Large intestine (tissue), 3 donors: ENCODE data around the gene PNMA6F. TPM values are rescaled to one million over a fixed set of nuclear protein-coding genes. Genes with fewer than 3 reads are reported as not detected.
"Not testable (repeated sequence)": the region's sequence is repeated elsewhere in the genome, so short reads cannot be mapped to it uniquely, and the experiment has no call there.

Experiments
- DNase-seq, 2 donors: peaks; one replicate each; pipeline versions ENCODE4 v3.0.0 to v3.0.0-alpha.2; 2013
- H3K27ac ChIP-seq: one replicate; pipeline ENCODE4 v1.5.1; 2013; ENCODE audit warnings: low read length
- H3K27me3 ChIP-seq: 2 replicates; pipeline ENCODE4 v1.6.1; 2013; ENCODE audit warnings: low read length; ENCODE audit not compliant: control insufficient read depth, insufficient read depth
- H3K36me3 ChIP-seq: 2 replicates; pipeline ENCODE4 v1.6.1; 2013; ENCODE audit warnings: low read length; ENCODE audit not compliant: control insufficient read depth, insufficient read depth
- H3K4me1 ChIP-seq: one replicate; pipeline ENCODE4 v1.6.1; 2013; ENCODE audit warnings: low read length; ENCODE audit not compliant: control insufficient read depth, insufficient read depth
- H3K4me3 ChIP-seq: one replicate; pipeline ENCODE4 v1.5.1; 2013; ENCODE audit warnings: low read length
- H3K9me3 ChIP-seq: one replicate; pipeline ENCODE4 v1.6.1; 2013; ENCODE audit warnings: mild to moderate bottlenecking, low read depth, low read length, moderate library complexity; ENCODE audit not compliant: control insufficient read depth
- WGBS: methylation state at CpG from one replicate; pipeline ENCODE4 v1.1.5; 2013; ENCODE audit warnings: low lambda C conversion rate; ENCODE audit not compliant: insufficient coverage; 5-methylcytosine and 5-hydroxymethylcytosine counted together
- polyA plus RNA-seq: library from polyadenylated mRNA; unstranded; fragments of 120-200 nt; gene quantifications from one replicate; pipeline ENCODE4 v1.2.1, GENCODE V29; 2013

The PNMA6F gene
- polyA plus RNA-seq, 1 donor: 0.01 TPM

DNA sequence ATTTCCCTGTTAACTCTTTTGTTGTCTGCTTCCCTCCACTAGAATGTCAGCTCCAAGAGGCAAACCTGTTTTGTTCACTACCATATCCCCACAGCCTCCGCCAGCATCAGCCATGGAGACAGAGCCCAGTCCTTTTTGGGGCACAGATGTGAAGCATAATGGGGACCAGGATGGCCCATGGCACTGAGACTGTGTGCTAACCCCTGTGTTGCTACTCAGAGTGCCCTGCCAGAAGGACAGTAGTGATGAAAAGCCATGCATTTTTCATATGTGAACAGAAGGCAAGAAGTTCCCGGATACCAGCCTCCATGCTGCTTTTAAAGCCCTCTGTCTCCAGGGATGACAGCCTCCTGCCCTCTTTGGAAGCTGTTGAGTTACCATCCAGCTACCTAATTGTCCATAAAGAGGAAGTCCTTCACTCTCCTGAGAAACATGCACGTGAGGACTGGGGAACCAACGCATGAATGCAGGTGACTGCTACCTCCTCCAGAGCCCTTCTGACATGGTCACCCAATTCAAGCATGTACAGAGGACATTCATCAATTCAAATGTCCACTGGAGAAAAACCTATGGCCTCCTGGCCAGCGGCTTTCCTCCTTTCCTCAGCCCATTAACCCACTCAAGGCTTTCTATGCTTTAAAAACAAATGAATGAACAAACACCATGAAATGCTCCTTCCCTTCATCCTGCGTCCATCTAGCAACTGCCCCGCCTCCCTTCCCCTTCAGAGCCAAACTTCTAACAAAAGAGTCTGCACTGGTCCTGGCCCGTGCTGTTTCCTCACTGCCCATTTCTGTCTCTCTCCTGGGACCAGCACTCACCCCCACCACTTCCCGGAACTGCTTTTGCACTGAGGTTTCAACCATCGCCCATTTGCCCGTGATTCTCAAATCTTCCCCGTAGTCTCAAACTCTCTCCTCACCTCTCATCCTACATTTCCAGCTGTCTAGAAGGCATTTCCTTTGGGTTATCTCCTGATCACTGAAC lies 18.0 kb downstream of the PNMA6F start:
- Histone ChIP-seq H3K4me3 (no peak overlapping the region), H3K27ac (no peak overlapping the region), H3K36me3 (no peaks in the 10 kb centered on the region), H3K27me3 (no peaks in the 10 kb centered on the region), H3K9me3 (no peaks in the 10 kb centered on the region), H3K4me1 (no peaks in the 10 kb centered on the region)
- 60% methylated on average over 2 of the region's 12 CpGs for WGBS
- no peak for DNase-seq

DNA sequence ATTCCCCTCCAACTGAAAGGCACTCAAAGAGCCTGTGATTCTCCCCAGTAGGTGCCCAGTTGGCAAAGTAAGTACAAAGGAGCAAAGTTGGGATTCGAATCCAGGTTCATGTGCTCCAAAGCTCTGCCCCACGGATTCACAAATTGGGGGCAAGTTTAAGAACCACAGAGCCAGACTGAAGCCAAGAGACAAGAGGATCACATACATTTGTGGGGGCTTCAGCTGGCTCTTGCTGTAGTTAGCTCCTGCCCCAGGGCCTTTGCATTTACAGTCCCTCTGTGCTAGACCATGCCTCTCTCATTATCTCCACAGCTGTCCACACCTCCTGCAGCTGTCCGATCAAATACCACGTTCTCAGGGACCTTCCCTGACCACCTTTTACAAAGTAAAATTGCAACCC lies 18.8 kb downstream of the PNMA6F start:
- DNase-seq: no peak
- Histone ChIP-seq H3K36me3 (no peaks in the 10 kb centered on the region), H3K27ac (no peak overlapping the region), H3K4me1 (no peaks in the 10 kb centered on the region), H3K4me3 (no peak overlapping the region), H3K9me3 (no peaks in the 10 kb centered on the region), H3K27me3 (no peaks in the 10 kb centered on the region)
- no CpG with 5 or more reads among the region's 4 CpGs for WGBS

DNA sequence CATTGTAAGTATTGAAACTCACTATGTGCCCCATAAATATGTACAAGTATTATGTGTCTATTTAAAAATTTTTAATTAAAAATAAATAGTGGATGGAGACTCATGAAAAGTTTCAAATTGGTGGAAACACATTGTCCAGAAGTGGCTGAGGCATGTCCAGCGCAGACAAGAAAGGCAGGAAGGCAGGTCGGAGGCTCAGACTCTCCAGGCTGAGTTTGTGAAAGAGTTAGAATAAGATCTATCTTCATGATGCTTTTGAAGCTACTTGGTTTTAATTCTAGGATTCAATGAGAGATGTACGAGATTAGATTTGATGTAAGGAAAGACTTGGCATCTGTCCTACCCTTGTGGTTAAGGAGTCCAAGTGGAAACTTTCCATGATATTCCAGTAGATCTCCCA lies 19.8 kb downstream of the PNMA6F start:
- DNase-seq: no peak
- Histone ChIP-seq H3K27ac (no peak overlapping the region), H3K4me3 (no peak overlapping the region), H3K36me3 (no peaks in the 10 kb centered on the region), H3K4me1 (no peaks in the 10 kb centered on the region), H3K27me3 (no peaks in the 10 kb centered on the region), H3K9me3 (no peaks in the 10 kb centered on the region)
- WGBS: no CpG with 5 or more reads among the region's 3 CpGs

DNA sequence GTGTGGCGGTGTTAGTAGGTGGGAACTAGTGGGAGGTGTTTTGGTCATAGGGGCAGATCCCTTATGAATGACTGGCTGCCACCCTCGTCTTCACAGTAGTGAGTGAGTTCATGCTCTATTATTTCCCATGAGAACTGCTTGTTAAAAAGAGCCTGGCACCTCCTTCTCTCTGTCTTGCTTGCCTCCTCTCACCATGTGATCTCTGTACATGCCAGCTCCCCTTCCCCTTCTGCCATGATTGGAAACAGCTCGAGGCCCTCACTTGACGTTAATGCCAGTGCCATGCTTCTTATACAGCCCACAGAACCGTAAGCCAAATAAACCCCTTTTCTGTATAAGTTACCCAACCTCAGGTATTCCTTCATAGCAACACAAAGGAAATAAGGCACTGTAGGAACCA lies 21.7 kb downstream of the PNMA6F start:
- H3K9me3 ChIP-seq: no peaks in the 10 kb centered on the region
- no peak for DNase-seq
- no peak overlapping the region for H3K27ac ChIP-seq
- no peaks in the 10 kb centered on the region for H3K4me1 ChIP-seq
- no CpG with 5 or more reads among the region's 5 CpGs for WGBS
- H3K27me3 ChIP-seq: no peaks in the 10 kb centered on the region
- no peaks in the 10 kb centered on the region for H3K36me3 ChIP-seq
- no peak overlapping the region for H3K4me3 ChIP-seq

DNA sequence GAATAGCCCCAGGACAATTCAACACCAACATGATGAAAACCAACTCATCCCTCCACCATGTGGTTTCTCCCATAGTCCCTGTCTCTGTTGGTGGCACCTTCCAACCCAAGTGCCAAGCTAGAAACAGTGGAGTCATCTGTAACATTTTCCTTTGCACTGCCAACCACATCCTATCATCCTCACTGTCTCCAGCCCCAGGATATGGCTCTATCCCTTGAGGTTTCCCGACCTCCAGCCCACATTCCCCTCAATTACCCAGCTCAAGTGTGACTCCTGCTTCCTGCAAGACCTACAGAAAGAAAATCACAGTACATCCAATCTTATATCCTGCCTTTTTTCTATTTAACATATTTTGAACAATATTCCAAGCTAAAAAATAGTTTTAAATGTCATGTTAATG lies 24.2 kb downstream of the PNMA6F start:
- Histone ChIP-seq H3K27me3 (no peaks in the 10 kb centered on the region), H3K36me3 (no peaks in the 10 kb centered on the region), H3K9me3 (no peaks in the 10 kb centered on the region), H3K4me3 (no peak overlapping the region), H3K4me1 (no peaks in the 10 kb centered on the region), H3K27ac (no peak overlapping the region)
- WGBS: no CpG with 5 or more reads among the region's 1 CpG
- no peak for DNase-seq

DNA sequence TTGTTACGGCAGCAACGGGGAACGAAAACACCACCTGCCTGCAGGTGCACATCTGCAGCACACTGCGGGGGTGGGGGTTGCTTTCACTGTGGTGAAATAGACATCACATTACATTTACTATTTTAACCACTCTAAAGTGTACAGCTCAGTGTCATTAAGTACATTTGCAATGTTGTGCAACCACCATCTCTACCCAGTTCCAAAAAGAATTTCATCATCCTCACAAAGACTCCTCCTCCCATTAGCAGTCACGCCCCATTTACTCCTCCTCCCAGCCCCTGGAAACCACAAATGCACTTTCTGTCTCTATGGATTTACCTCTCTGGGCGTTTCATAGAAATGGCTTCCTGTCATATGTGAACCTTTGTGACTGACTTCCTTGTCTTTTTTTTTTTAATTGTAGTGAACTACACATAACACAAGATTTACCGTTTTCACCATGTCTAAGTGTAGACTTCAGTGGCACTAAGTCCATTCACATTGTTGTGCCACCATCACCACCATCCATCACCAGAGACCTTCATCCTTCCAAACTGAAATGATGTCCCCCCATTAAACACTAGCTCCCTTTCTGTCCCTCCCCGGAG lies 28.0 kb downstream of the PNMA6F start:
- not testable (repeated sequence) for H3K27ac ChIP-seq, H3K36me3 ChIP-seq, H3K9me3 ChIP-seq, H3K27me3 ChIP-seq, DNase-seq, H3K4me1 ChIP-seq, H3K4me3 ChIP-seq
- WGBS: no CpG with 5 or more reads among the region's 8 CpGs

DNA sequence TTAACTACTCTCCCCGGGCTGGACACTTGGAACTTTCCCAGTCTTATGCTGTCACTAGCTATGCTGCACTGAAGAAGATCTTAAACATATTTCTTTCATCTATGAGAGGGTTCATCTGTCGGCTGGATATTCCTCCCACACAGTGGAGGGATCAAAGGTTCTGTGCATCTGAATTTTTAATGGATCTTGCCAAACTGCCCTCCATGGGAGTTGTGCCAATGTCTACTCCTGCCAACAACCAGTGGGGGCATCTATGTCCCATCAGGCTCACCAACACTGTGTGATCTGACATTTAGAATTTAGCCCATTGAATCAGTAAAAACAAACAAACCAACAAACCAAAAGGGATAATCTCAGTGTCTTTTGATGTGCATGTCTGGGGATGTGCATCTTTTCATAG lies 32.8 kb downstream of the PNMA6F start:
- no CpG with 5 or more reads among the region's 2 CpGs for WGBS

DNA sequence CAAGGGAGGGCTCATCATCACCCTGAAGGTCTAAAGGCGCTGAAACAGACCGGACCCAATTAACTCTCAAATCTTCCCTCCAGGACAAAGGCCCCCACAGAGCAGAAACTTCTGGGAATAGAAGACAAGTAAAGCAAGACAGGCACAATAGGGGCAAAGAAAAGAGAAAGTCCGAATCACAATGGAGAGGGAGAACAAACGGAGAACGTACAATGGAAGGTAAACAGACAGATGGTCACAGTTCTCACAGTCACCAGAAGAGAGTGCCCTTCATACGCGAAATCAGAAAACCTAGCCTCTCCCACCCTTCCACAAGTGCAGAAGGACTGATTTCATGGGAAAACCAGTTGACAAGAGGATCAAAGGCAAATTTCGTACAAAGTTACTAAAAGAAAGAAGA lies 35.9 kb downstream of the PNMA6F start:
- WGBS: no CpG with 5 or more reads among the region's 8 CpGs
- H3K9me3 ChIP-seq, DNase-seq, H3K27ac ChIP-seq, H3K4me3 ChIP-seq, H3K36me3 ChIP-seq, H3K4me1 ChIP-seq, H3K27me3 ChIP-seq: not testable (repeated sequence)

More for the DNA sequence above, 32.8 kb downstream of the PNMA6F start:
- not testable (repeated sequence) for H3K27me3 ChIP-seq, DNase-seq, H3K9me3 ChIP-seq, H3K4me3 ChIP-seq, H3K27ac ChIP-seq, H3K4me1 ChIP-seq, H3K36me3 ChIP-seq

DNA sequence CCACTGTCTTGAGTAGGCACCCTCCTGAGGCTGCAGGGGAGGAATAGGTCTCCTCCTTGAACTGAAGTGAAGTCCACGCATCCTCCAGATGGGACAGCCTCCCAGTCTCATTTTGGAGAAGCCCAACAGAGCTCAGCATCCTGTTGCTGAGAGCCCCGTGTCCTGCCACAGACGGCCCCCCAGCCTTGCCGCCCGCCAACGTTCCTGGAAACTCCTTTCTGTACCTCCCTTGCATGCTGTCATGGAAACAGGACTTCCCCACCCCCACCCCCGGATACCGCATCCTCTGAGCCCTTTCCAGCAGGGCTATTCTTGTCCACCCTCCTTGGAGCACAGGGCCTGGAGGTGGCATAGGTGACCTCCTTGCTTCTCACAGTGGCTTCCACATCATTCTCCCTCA lies 37.6 kb downstream of the PNMA6F start:
- DNase-seq, H3K4me3 ChIP-seq, H3K9me3 ChIP-seq, H3K27me3 ChIP-seq, H3K27ac ChIP-seq, H3K36me3 ChIP-seq, H3K4me1 ChIP-seq: not testable (repeated sequence)
- no CpG with 5 or more reads among the region's 8 CpGs for WGBS

DNA sequence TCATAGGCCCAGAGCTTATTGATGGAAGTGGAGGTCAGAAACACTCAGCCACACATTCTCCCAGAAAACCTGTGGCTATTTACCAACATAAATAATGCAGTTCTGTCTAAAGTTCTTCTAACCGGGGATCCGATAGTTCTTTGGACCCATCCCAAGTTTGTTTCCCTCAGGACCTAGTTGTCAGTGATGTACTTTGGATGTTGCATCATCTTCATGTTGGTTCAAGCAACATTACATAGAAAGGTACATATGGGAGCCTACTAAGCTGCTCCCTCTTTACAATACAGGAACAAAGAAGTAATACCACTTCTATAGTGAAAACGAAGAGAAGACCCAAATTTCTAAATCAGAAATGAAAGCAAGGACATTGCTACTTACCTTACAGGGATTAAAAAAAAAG lies 39.8 kb downstream of the PNMA6F start:
- WGBS: no CpG with 5 or more reads among the region's 3 CpGs
- not testable (repeated sequence) for H3K36me3 ChIP-seq, H3K9me3 ChIP-seq, H3K4me1 ChIP-seq, H3K27me3 ChIP-seq, H3K4me3 ChIP-seq, H3K27ac ChIP-seq, DNase-seq

DNA sequence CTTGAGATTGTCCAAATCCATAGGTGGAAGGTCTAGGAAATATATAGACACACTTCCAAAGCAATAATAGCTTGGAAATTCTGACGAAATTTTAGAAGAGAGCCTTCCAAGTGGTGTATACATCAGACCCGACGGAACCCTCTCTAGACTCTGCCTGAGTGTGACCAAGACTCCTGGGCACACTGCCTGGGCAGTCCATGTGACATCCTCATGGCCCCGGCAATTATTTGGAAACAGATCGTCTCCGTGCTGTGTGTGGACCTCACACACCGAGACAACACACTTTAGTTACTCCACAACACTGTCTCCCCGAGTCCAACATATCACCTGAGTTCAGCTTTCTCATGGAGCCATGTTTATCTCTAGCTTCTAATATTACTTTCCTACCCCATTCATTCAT lies 42.3 kb downstream of the PNMA6F start:
- H3K9me3 ChIP-seq, H3K27me3 ChIP-seq, DNase-seq, H3K27ac ChIP-seq, H3K4me1 ChIP-seq, H3K4me3 ChIP-seq, H3K36me3 ChIP-seq: not testable (repeated sequence)
- WGBS: no CpG with 5 or more reads among the region's 8 CpGs
